Measurements from ENCODE around the gene MED12L.

Gene MED12L

GRCh38 chr3:151319628-151320027 is 234.2 kb downstream of the MED12L start:
- H3K9me3 ChIP-seq (ENCODE audit: control insufficient read depth, insufficient read depth, low read depth, low read length), result no peaks in the 10 kb centered on the region
- ChIA-PET CTCF (no interaction called here), POLR2A (no interaction called here)
- H3K27ac ChIP-seq (ENCODE audit: extremely low read depth, low read depth, low read length), result no peak overlapping the region
- H3K4me1 ChIP-seq (ENCODE audit: control insufficient read depth, insufficient read depth, low read length), result no peaks in the 10 kb centered on the region
- TF ChIP-seq ZFP69B (tag by site-specific recombination; IDR thresholded peaks at IDR 0.05), result no peak
- TF ChIP-seq TCF7L2 (IDR thresholded peaks at IDR 0.05; ENCODE audit: borderline replicate concordance, low read depth, low read length), result no peak
- no peak for TF ChIP-seq ZNF394 (tag by site-specific recombination; IDR thresholded peaks at IDR 0.05; ENCODE audit: borderline replicate concordance)
- TF ChIP-seq HIC1 (tag by site-specific recombination; IDR thresholded peaks at IDR 0.05), result no peak
- TF ChIP-seq ZNF2 (tag by site-specific recombination; IDR thresholded peaks at IDR 0.05), result no peak
- TF ChIP-seq ZBTB11 (tag by site-specific recombination; conservative IDR thresholded peaks at IDR 0.05; ENCODE audit: low read depth), result no peak
- TF ChIP-seq ZSCAN16 (tag by site-specific recombination; IDR thresholded peaks at IDR 0.05), result no peak
- no peak for TF ChIP-seq ZSCAN18 (tag by site-specific recombination; IDR thresholded peaks at IDR 0.05)
- no peak for TF ChIP-seq ZBTB7A (tag by site-specific recombination; IDR thresholded peaks at IDR 0.05; ENCODE audit: low read depth)
- no peak for TF ChIP-seq CTCF (tag by site-specific recombination; IDR thresholded peaks at IDR 0.05)
- TF ChIP-seq ZBTB26 (tag by site-specific recombination; optimal IDR thresholded peaks at IDR 0.05), result no peak
- TF ChIP-seq SP2 (tag by site-specific recombination; IDR thresholded peaks at IDR 0.05), result no peak
- TF ChIP-seq RBAK (tag by site-specific recombination; IDR thresholded peaks at IDR 0.05), result no peak
- no peak for TF ChIP-seq ZNF48 (tag by site-specific recombination; IDR thresholded peaks at IDR 0.05)
- TF ChIP-seq KLF8 (tag by site-specific recombination; IDR thresholded peaks at IDR 0.05), result no peak
- no peak for TF ChIP-seq ZNF791 (tag by site-specific recombination; IDR thresholded peaks at IDR 0.05)
- TF ChIP-seq ZBTB20 (tag by site-specific recombination; IDR thresholded peaks at IDR 0.05), result no peak
- no peak overlapping the region for H3K4me3 ChIP-seq (ENCODE audit: low read depth, low read length)
- no peaks in the 10 kb centered on the region for H3K36me3 ChIP-seq (ENCODE audit: control insufficient read depth in 2 of 2, insufficient read depth in 1 of 2, low read length in 2 of 2)

All from HEK293 (cell line).